Parathyroid adenoma (tissue), 2 donors: ENCODE measurements around the gene MGAT4A.

Experiments used
- H2AFZ ChIP-seq: fragments of 300-600 bp; sonication (generic); one replicate; pipeline ENCODE4 v1.7.0; 2017; ENCODE audit warnings: antibody characterized with exemption, mild to moderate bottlenecking
- H3K27ac ChIP-seq: fragments of 300-600 bp; sonication (generic); one replicate; pipeline ENCODE4 v1.7.0; 2017
- H3K27me3 ChIP-seq: fragments of 300-600 bp; sonication (generic); one replicate; pipeline ENCODE4 v1.7.0; 2017; ENCODE audit warnings: low read length; ENCODE audit not compliant: control insufficient read depth, insufficient read depth
- H3K36me3 ChIP-seq: fragments of 300-600 bp; sonication (generic); one replicate; pipeline ENCODE4 v1.7.0; 2017; ENCODE audit warnings: low read length; ENCODE audit not compliant: control insufficient read depth, insufficient read depth
- H3K4me1 ChIP-seq: fragments of 300-600 bp; sonication (generic); one replicate; pipeline ENCODE4 v1.7.0; 2017; ENCODE audit warnings: control low read depth
- H3K4me2 ChIP-seq: fragments of 300-600 bp; sonication (generic); one replicate; pipeline ENCODE4 v1.7.0; 2017; ENCODE audit warnings: low read length
- H3K4me3 ChIP-seq: fragments of 300-600 bp; sonication (generic); one replicate; pipeline ENCODE4 v1.7.0; 2017; ENCODE audit warnings: low read depth, low read length
- H3K79me2 ChIP-seq: fragments of 300-600 bp; sonication (generic); one replicate; pipeline ENCODE4 v1.7.0; 2017; ENCODE audit warnings: control low read depth
- H3K9ac ChIP-seq: fragments of 300-600 bp; sonication (generic); one replicate; pipeline ENCODE4 v1.7.0; 2017; ENCODE audit warnings: mild to moderate bottlenecking
- H3K9me3 ChIP-seq: fragments of 300-600 bp; sonication (generic); one replicate; pipeline ENCODE4 v1.7.0; 2017; ENCODE audit warnings: low read length; ENCODE audit not compliant: control insufficient read depth
- TF ChIP-seq, protein P1 (sequence below): fragments of 300-600 bp; sonication (generic); IDR thresholded peaks from one replicate; pipeline ENCODE4 v1.7.0; 2017; ENCODE audit warnings: antibody characterized with exemption, mild to moderate bottlenecking
- donor health status: primary hyperparathyroidism.

The MGAT4A gene

DNA sequence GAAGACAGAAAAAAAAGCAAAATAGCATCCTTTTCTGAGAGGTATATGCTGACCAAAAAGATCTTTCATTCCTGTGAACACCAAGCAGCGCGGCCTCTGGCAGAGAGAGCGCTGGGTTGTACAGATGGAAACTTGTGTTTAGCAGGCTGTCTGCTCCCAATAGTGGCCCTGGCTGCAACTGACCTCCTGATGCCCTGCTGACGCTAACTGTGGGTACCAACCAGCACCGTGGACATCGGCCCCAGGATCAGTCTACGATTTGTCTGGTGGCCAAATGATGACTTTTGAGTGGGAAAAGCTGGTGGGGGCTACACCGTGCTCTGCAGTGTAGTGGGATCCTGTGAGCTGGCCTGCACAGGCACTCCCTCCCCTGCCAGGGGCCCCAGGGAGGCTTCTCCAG is 138.4 kb downstream of the MGAT4A start:
- Histone ChIP-seq H3K4me3 (no peak overlapping the region), H2AFZ (no peak overlapping the region), H3K79me2 (peaks cover 5% of the 10 kb centered on the region), H3K9ac (no peak overlapping the region), H3K27ac (no peak overlapping the region), H3K4me2 (no peak overlapping the region), H3K4me1 (no peaks in the 10 kb centered on the region), H3K27me3 (no peaks in the 10 kb centered on the region), H3K9me3 (no peaks in the 10 kb centered on the region), H3K36me3 (no peaks in the 10 kb centered on the region)
- TF ChIP-seq, protein P1, sequence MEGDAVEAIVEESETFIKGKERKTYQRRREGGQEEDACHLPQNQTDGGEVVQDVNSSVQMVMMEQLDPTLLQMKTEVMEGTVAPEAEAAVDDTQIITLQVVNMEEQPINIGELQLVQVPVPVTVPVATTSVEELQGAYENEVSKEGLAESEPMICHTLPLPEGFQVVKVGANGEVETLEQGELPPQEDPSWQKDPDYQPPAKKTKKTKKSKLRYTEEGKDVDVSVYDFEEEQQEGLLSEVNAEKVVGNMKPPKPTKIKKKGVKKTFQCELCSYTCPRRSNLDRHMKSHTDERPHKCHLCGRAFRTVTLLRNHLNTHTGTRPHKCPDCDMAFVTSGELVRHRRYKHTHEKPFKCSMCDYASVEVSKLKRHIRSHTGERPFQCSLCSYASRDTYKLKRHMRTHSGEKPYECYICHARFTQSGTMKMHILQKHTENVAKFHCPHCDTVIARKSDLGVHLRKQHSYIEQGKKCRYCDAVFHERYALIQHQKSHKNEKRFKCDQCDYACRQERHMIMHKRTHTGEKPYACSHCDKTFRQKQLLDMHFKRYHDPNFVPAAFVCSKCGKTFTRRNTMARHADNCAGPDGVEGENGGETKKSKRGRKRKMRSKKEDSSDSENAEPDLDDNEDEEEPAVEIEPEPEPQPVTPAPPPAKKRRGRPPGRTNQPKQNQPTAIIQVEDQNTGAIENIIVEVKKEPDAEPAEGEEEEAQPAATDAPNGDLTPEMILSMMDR: no peak

DNA sequence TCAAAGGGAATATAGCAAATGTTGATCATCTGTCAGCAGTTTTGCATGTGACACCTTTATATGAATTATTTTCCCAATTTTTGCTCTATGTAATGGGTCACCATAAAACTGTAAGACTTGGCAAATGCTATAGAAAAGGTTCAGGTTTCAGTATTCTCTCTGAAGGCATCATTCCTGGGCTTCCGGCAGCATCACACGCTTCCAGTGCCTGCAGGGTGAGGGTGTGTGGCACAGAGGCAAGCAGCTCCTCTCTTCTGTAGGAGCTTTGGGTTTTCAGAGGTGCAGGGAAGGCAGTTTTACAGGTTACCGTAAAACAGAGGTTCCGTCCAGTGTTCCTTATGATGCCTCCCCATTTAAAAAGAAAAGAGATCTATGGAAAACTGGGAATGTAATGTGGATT is 141.4 kb downstream of the MGAT4A start:
- Histone ChIP-seq H3K9me3 (no peaks in the 10 kb centered on the region), H3K4me1 (no peaks in the 10 kb centered on the region), H3K27me3 (no peaks in the 10 kb centered on the region), H3K36me3 (no peaks in the 10 kb centered on the region), H3K4me3 (no peak overlapping the region), H3K27ac (no peak overlapping the region), H3K9ac (no peak overlapping the region), H3K4me2 (no peak overlapping the region), H2AFZ (no peak overlapping the region), H3K79me2 (peaks cover 5% of the 10 kb centered on the region)
- TF ChIP-seq, protein P1: no peak

DNA sequence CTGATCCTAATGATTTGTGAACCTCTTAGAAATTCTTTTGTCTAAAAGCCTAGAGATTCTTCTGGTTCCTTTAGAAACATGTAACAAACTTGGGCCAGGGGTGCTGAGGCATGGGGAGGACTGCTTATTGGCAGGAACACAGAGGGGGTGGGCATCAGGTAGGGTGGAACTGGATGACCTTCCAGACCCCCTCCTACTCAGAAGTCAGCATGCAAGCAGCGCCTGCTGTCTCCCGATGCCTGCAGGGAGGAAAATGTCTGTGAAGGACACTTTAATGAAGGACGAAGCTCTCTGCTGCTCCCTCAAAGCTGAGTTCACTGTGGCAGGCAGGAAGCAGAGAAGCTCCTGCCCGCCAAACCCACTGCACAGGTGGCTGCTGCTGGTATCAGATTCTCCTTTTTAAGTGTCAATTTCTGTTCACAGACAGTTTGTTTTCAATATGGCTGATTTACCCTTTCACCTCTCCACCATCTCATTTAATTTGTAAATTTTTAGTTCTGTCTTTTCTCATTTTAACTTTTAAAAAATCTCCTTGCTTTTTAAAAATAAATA is 142.0 kb downstream of the MGAT4A start:
- Histone ChIP-seq H3K9ac (no peak overlapping the region), H3K4me2 (no peak overlapping the region), H3K36me3 (no peaks in the 10 kb centered on the region), H3K4me3 (no peak overlapping the region), H3K4me1 (no peaks in the 10 kb centered on the region), H2AFZ (no peak overlapping the region), H3K27ac (no peak overlapping the region), H3K79me2 (peaks cover 5% of the 10 kb centered on the region), H3K9me3 (no peaks in the 10 kb centered on the region), H3K27me3 (no peaks in the 10 kb centered on the region)
- TF ChIP-seq, protein P1: no peak

DNA sequence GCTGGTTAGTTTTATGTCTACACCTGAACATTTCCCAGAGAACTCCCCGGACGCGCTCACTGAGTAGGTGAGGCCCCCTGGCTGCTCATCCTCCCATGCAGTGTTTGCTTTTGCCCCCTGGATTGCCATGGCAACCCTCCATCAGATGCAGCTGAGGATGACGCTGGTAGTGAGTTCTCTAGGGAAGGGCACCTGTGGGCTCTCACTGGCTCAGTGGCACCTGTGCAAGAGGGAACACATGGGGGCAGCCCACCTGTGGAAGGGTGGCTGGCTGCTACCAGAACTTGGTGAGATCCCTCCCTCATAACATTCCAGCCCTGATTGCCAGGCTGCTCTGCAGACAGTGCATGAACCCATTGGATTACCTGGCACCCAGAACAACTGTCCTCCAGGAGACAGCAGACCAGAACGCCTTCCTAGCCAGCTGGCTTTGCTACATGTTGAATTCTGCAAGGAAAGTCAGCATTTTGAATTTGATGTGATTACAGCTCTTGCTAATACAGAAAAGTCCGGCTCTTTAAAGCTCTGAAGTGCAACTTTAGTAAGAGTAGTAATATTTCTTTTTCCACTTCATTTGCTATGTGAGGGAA is 144.3 kb downstream of the MGAT4A start:
- H3K36me3 ChIP-seq: no peaks in the 10 kb centered on the region

More for the DNA sequence above, 144.3 kb downstream of the MGAT4A start:
- H3K4me3 ChIP-seq: no peak overlapping the region
- no peaks in the 10 kb centered on the region for H3K9me3 ChIP-seq
- no peaks in the 10 kb centered on the region for H3K27me3 ChIP-seq
- no peaks in the 10 kb centered on the region for H3K4me1 ChIP-seq
- no peak overlapping the region for H3K9ac ChIP-seq
- no peaks in the 10 kb centered on the region for H3K79me2 ChIP-seq
- no peak overlapping the region for H2AFZ ChIP-seq
- H3K27ac ChIP-seq: no peak overlapping the region
- H3K4me2 ChIP-seq: no peak overlapping the region
- TF ChIP-seq, protein P1: no peak
